HG03457 (cell line): ENCODE results near the gene SLC4A2.

Experiments
- ATAC-seq: cut with Tn5 transposase; IDR thresholded peaks from one replicate; pipeline ENCODE4 v1.9.1; 2021; ENCODE audit warnings: moderate number of reproducible peaks; ENCODE audit not compliant: unreplicated experiment

Gene SLC4A2

GRCh38 chr7:151062399-151063211, 3.2 kb downstream of the SLC4A2 start:
- no peak for ATAC-seq

DNA sequence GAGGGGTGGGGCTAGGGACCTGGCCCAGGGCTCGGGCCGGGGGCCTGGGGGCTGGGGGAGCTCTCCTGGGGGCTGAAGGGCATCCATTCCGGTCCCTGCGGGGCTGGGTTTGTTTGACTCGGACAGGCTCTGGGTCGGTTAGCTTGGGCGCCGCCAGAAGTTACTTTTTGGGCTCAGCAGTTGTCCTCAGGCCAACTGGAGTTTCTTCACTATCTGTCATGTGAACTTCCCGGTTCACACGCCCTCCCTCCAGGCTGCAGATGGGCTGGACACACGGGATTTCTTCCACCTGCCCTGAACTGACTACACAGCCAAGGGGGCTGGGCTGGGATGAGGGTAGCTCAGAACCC, 3.8 kb downstream of the SLC4A2 start:
- ATAC-seq: no peak

GRCh38 chr7:151064454-151064853, 5.1 kb downstream of the SLC4A2 start:
- no peak for ATAC-seq

DNA sequence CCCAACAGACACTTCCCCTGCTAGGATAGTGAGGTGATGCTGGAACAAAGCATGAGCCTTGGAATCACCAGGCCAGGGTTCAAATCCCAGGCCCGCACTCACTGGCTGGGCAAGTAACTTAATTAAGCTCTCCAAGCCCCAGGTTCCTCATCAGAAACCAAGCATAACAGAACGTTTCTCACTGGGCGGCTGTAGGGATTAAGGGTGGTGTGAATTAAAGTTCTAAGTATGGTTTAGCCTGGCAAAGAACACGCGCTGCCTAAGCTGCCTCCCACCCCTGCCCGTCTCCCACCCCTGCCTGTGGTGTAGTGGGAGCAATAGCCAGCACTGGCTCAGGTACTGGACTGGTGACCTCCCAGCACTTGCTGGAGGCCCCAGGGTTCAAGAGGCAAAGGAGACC, 5.6 kb downstream of the SLC4A2 start:
- ATAC-seq: no peak

- no peak for ATAC-seq
These were observed 6.1 kb downstream of the SLC4A2 start for GRCh38 chr7:151065516-151065915.

DNA sequence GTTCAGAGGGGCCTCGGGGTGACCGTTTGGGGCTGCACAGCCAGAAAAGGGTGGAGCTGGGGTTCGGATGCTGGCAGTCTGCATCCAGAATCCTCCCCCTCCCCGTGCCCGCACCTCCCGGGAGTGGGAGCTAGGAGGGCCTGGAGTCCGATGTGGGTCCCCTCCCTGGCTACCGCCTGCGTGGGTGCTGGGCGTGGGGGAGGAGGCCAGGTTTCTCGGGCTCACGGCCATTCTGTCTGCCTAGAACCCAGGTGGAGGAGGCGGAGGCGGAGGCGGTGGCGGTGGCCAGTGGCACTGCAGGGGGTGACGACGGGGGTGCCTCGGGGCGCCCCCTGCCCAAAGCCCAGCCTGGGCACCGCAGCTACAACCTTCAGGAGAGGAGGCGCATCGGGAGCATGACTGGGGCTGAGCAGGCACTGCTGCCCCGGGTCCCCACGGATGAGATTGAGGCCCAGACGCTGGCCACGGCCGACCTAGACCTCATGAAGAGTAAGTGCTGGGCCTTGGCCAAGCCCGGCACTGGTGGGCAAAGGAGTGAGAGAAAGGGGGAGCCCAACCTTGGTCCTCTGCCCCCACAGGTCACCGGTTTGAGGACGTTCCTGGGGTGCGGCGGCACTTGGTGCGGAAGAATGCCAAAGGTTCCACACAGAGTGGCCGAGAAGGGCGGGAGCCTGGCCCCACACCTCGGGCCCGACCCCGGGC, 7.0 kb downstream of the SLC4A2 start:
- no peak for ATAC-seq

DNA sequence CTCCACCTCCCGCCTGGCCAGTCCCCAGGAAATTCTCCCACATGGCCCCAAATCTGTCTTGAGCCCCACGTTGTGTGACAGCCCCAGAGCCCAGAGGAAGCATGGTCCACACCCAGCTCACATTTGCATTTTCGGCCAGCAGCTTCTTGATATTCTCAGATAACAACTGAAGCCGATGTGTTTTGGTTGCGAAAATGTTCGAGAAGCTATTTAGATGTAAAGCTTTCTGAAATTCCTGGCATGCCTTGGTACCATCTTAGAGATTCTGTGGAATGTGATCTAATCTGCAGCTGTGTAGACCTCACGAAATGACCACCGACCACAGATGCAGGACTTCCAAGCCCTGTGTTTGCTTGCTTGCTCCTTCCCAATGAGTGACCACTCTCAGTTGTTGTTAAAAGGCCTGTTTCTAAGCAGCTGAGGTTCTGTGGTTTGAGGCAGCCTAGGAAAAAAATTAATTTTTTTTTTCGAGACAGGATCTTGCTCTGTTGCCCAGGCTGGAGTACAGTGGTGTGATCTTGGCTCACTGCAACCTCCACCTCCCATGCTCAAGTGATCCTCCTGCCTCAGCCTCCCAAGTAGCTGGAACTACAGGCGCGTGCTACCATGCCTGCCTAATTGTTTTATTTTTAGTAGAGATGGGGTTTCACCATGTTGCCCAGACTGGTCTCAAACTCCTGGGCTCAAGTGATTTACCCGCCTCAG, 8.8 kb downstream of the SLC4A2 start:
- no peak for ATAC-seq

GRCh38 chr7:151069841-151070573, 10.6 kb downstream of the SLC4A2 start:
- no peak for ATAC-seq

DNA sequence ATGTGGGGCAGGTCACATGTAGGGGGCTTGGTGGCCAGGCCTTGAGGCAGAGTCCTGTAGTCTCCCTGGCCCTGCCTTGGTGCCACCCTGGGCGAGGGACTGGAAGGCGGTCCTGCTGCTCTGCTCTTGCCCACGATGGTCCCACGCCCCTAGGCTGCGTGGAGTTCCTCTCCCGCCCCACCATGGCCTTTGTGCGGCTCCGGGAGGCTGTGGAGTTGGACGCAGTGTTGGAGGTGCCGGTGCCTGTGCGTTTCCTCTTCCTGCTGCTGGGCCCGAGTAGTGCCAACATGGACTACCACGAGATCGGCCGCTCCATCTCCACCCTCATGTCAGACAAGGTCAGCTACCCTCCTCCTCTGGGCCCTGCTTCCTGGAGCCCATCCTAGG, 11.2 kb downstream of the SLC4A2 start:
- ATAC-seq: no peak

GRCh38 chr7:151071032-151071866, 11.9 kb downstream of the SLC4A2 start:
- ATAC-seq: no peak

DNA sequence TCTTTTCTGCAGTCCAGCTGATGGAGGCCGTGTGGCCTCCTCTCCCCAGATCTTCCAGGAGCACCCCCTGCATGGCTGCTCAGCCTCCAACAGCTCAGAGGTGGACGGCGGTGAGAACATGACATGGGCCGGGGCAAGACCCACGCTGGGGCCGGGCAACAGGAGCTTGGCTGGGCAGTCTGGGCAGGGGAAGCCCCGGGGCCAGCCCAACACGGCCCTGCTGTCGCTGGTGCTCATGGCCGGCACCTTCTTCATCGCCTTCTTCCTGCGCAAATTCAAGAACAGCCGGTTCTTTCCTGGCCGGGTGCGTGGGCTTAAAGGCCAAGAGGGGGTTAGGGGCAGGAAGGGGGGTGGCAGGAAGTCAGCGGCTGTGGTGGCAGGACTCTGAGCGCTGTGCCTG, 14.6 kb downstream of the SLC4A2 start:
- no peak for ATAC-seq

GRCh38 chr7:151074817-151075661, 15.7 kb downstream of the SLC4A2 start:
- ATAC-seq: no peak

- no peak for ATAC-seq
These were observed 16.2 kb downstream of the SLC4A2 start for GRCh38 chr7:151075662-151075971.

DNA sequence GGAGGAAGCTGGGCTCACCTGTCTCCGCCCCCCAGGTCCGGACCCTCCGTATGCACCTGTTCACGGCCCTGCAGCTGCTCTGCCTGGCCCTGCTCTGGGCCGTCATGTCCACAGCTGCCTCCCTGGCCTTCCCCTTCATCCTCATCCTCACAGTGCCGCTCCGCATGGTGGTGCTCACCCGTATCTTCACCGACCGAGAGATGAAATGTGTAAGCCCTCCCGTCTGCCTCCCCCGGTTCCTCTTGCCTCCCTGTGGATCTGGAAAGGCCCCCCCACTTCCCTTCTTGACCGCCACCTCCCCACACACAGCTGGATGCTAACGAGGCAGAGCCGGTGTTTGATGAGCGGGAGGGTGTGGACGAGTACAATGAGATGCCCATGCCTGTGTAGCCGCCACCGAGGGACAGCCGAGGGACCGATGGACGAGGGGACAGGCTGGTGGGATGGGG, 16.6 kb downstream of the SLC4A2 start:
- ATAC-seq: no peak

- no peak for ATAC-seq
These were observed 17.7 kb downstream of the SLC4A2 start for GRCh38 chr7:151076863-151077704.

DNA sequence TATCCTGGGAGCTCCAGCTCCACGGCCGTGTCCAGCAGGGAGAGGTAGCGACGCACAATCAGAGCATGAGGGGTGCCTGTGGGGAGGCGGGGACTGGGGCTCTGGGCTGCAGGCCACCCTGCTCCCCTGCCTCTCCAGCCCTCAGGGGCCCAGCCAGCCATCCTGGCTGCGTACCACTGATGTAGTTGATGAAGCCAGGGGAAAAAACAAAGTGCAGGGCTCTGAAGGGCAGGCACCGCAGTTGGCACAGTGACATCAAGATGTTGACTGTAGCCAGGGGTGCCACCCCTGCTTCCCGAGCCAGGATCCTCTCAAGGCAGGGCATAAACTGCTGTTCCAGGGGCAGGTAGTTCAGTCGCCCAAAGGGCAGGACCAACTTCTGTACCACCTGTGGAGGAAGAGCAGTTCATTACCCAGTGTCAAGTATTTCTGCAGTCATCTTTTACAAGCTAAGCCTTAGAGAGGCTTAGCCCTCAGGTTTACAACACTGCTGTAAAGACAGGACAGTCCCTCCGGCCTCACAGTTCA, 18.4 kb downstream of the SLC4A2 start:
- ATAC-seq: no peak

- ATAC-seq: no peak
These were observed 19.0 kb downstream of the SLC4A2 start for GRCh38 chr7:151078233-151079040.
